HEK293 (cell line): ENCODE measurements around the gene ARRDC2.

Experiments
- PRDM1 ChIP-seq: fragments of 450-650 bp; formaldehyde crosslinking; IDR thresholded peaks from 2 replicates; pipeline ENCODE4; 2016; ENCODE audit warnings: missing biosample characterization, missing genetic modification characterization
- REST ChIP-seq: fragments of 450-650 bp; formaldehyde crosslinking; IDR thresholded peaks from 2 replicates; pipeline ENCODE4 v1.5.1; 2016; ENCODE audit warnings: missing biosample characterization, missing genetic modification characterization
- ZNF302 ChIP-seq: fragments of 450-650 bp; formaldehyde crosslinking; IDR thresholded peaks from 2 replicates; pipeline ENCODE4 v1.5.1; 2016; ENCODE audit warnings: missing biosample characterization, missing genetic modification characterization, low read depth
- ZNF777 ChIP-seq: fragments of 450-650 bp; formaldehyde crosslinking; IDR thresholded peaks from 2 replicates; pipeline ENCODE4 v1.5.1; 2017; ENCODE audit warnings: missing biosample characterization, missing genetic modification characterization, borderline replicate concordance
- TF ChIP-seq, protein P1 (sequence below): fragments of 450-650 bp; formaldehyde crosslinking; IDR thresholded peaks from 2 replicates; pipeline ENCODE4 v1.5.1; 2016; ENCODE audit warnings: missing biosample characterization, missing genetic modification characterization
- TF ChIP-seq, protein P2 (sequence below): fragments of 450-650 bp; formaldehyde crosslinking; IDR thresholded peaks from 2 replicates; pipeline ENCODE4 v1.5.1; 2016; ENCODE audit warnings: missing biosample characterization, missing genetic modification characterization, low read depth

DNA sequence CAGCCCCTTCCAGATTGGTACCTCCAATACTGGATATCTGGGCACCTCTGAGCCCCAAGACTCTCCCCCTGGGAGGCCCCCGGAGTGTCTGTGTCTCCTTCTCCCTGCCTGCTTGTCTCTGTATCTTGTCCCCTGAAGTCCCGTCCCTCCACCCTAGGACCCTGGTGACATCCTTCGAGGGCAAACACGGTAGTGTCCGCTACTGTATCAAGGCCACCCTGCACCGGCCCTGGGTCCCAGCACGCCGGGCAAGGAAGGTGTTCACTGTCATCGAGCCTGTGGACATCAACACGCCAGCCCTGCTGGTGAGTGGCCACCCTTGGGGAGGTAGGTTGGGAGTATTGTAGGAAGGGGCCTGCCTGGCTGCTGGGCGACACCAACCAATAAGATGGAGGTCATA lies 844 bp downstream of the ARRDC2 start:
- TF ChIP-seq ZNF777 (tag by site-specific recombination) = no peak
- TF ChIP-seq, protein P1, sequence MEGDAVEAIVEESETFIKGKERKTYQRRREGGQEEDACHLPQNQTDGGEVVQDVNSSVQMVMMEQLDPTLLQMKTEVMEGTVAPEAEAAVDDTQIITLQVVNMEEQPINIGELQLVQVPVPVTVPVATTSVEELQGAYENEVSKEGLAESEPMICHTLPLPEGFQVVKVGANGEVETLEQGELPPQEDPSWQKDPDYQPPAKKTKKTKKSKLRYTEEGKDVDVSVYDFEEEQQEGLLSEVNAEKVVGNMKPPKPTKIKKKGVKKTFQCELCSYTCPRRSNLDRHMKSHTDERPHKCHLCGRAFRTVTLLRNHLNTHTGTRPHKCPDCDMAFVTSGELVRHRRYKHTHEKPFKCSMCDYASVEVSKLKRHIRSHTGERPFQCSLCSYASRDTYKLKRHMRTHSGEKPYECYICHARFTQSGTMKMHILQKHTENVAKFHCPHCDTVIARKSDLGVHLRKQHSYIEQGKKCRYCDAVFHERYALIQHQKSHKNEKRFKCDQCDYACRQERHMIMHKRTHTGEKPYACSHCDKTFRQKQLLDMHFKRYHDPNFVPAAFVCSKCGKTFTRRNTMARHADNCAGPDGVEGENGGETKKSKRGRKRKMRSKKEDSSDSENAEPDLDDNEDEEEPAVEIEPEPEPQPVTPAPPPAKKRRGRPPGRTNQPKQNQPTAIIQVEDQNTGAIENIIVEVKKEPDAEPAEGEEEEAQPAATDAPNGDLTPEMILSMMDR (tag by site-specific recombination) = no peak
- TF ChIP-seq PRDM1 (tag by site-specific recombination) = no peak
- TF ChIP-seq, protein P2, sequence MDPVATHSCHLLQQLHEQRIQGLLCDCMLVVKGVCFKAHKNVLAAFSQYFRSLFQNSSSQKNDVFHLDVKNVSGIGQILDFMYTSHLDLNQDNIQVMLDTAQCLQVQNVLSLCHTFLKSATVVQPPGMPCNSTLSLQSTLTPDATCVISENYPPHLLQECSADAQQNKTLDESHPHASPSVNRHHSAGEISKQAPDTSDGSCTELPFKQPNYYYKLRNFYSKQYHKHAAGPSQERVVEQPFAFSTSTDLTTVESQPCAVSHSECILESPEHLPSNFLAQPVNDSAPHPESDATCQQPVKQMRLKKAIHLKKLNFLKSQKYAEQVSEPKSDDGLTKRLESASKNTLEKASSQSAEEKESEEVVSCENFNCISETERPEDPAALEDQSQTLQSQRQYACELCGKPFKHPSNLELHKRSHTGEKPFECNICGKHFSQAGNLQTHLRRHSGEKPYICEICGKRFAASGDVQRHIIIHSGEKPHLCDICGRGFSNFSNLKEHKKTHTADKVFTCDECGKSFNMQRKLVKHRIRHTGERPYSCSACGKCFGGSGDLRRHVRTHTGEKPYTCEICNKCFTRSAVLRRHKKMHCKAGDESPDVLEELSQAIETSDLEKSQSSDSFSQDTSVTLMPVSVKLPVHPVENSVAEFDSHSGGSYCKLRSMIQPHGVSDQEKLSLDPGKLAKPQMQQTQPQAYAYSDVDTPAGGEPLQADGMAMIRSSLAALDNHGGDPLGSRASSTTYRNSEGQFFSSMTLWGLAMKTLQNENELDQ (tag by site-specific recombination) = no peak
- TF ChIP-seq ZNF302 = no peak
- no peak for TF ChIP-seq REST (tag by site-specific recombination)
